SHP77 treated with DMSO at 0.1 percent for 48 hours (cell line): Measurements from ENCODE around the gene MED9.

Experiments used
- DNase-seq: peaks from one replicate; lab custom pipeline; 2025; lab: John Stamatoyannopoulos, UW

Gene MED9

GRCh38 chr17:17505151-17505550 is 28.4 kb downstream of the MED9 start:
- DNase-seq: no peak

- no peak for DNase-seq
Measured at GRCh38 chr17:17505610-17506171, 28.9 kb downstream of the MED9 start.

GRCh38 chr17:17506181-17506741 is 29.5 kb downstream of the MED9 start:
- no peak for DNase-seq

DNA sequence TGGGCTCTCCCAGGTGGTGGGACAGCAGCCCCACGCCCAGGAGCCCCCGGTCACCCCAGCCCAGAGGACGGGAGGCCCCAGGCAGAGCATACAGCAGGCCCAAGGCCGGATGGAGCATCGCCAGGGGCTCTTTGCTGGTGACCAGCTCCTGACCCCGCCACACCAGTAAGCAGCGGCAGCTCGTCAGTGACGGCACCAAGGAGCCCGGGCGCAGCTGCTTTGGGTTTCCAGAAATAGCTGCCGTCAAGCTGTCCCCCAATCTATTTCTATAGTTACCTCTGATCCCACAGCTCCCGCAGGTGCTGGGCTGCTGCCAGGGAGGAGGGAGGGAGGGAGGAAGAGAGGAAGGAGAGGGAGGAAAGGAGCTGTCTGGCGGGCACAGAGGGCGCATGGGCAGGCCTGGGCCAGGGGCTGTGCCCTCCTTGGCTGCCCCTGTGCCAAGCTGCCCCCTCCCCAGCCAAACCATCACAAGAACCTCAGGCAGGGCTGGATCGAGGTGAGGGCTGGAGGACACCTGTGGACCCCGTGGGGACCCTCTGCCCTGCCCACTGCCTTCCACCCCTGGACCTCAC is 30.2 kb downstream of the MED9 start:
- DNase-seq: peak; percentile 99

GRCh38 chr17:17507465-17508011 is 30.7 kb downstream of the MED9 start:
- no peak for DNase-seq

GRCh38 chr17:17508019-17508535 is 31.3 kb downstream of the MED9 start:
- DNase-seq: no peak

DNA sequence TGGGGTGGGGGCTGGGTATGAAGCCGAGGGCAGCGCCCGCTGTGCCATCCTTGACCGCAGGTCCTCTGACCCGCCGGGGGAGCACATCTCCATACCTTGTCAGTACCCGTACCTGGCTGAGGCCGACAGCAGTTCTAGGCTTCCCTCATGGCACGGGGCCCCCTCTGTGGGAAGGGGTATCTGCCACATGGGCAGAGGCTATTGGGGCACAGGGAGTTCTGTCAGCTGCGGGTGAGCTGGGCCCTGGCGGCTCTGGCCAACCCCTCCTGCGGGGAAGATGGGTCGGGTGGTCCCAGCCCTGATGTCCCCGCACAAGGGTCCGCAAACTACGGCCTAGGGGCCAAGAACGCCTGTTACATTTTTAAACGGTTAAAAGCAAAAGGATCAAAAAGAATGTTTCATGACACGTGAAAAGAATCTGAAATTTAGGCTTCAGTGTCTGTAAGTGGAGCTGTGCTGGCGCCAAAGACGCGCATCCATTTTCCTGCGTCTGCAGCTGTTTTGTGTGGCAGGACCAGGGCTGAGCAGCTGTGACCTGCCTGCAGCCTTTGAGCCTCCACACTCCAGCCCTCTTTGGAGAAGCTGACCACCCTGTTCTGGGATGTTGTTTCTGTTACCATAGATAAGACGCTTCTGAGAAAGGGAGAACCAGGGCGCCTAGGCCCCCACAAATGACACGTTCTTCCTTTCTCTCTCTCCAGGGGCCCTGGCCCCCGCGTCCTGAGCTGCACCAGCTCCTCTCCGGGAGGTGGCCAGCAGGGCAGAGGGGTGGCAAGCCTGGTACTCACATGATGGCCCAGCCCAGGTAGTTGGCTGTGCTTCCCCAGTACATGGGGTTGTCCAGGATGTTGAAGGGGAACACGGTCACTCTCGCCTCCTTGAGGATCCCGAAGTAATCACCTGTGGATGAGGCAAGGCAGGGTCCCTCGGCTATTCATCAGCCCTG is 32.1 kb downstream of the MED9 start:
- DNase-seq: no peak

DNA sequence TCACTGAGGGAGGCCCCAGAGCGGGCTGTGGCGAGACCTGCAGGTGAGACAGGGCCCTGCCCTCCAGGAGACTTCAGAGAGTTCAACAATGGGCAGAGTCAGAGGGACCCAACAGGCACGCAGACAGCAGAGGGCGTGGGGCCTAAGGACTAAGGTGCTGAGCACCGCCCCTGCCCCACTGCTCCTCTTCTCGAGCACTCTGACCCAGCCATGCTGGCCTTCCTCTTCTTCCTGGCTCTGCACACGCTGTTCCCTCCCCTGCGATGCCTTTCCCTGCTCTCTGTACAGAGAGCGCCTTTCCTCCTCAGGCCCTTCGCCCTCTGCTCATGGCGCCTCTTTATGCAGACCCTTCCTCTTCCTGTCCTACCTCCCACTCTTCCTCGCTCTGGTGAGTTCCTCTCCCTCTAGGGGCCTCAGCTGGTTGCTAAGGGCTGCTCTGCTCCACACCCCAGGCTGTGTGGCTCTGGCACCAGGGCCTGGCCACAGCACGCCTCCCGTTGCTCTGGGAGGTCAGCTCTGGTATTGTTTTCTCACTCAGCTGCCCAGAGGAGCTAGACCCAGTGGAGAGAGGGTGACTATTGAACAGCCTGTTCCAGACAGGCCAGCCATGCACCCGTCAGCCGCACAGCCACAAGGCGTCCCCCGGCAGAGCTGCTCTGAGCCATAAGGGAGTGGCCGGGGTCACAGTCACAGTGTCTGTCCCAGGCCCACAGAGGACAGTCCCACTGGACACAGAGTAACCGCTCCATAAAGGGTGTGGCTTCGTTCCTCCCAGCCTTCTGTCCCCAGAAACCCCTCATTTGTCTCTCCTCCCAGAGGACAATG is 33.0 kb downstream of the MED9 start:
- no peak for DNase-seq

DNA sequence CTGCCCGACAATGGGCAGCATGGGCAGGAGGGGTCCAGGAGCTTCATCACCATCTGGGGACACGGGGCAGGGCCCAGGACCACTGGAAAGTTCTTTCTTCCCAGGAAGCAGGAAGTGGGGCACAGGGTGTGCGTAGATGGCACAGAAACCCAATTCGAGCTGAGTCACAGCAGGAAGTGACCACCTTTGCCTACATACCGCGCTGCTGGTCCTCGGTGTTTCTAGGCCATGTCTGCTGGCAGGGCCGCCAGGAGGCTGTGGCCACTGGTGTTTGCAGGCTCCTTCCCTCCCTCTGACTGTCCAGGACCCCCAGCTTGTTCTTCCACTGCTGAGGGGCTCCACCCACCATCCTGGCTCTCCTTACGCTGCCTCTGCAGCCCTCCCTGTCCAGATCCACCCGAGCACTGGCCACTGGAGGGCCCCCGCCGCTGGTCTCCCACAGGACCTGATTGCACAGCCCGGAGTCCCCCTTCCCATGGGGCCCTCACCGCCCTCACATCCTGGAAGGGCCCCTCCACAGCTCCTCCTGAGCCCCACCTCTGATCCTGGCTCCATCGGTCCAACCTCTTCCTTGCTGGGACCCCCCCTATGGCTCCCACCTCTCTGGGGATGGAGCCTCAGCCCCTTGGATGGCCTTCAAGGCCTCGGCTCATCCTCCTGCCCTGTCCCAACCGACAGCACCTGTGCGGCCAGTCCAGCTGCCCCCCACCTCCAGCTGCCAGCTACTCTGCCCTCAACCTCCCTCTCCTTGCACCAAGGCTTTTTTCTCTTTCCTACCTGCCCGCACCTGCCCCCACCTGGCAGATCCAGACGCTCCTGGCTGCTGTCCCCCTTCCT is 33.9 kb downstream of the MED9 start:
- DNase-seq: no peak

GRCh38 chr17:17511293-17511741 is 34.5 kb downstream of the MED9 start:
- no peak for DNase-seq

DNA sequence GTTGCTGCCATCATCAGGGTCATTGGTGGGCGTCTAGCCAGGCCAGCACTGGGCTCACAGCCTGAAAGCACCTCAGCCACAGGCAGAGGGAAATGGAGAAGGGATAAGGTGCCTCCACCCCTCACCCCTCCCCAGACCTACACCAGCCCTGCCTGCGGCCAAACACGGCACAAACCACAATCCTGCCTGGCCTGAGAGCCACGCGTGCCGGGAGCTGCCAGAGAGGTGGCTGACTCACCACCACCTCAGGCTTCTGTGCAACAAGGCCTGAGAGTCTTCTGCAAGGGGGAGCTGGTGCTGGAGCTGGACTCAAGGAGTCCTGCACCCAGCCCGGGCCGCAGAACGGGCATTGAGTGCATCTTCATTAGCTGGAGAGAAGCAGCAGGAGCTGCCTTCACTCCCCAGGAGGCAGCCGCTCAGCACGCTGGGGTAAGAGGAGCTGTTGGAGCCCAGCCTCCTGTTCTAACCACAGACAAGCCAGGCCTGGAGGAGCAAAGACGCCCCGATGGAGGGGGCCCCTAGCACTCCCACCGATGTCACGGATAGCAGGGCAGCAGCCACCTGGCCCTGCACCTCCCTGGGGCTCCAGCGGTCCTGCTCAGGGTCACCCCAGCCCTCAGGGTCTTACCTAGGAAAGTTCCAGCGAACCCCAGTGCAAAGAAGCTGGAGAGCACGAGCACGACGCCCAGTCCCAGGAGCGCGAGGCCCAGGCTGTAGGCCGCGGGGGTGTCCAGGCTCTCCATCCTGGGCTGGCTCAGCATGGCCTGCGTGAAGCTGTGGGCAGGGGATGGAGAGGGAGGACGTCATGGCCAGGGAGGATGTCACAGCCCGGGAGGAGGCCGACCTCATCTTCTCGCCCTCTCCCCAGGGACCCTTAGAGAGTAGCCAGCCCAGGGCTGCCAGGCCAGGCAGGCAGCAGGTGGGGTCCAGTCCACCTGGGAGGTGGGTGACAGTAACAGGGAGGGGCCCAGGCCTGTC is 35.4 kb downstream of the MED9 start:
- DNase-seq: no peak

- no peak for DNase-seq
Measured at GRCh38 chr17:17512866-17513265, 36.1 kb downstream of the MED9 start.

- no peak for DNase-seq
Measured at GRCh38 chr17:17513626-17514025, 36.8 kb downstream of the MED9 start.

DNA sequence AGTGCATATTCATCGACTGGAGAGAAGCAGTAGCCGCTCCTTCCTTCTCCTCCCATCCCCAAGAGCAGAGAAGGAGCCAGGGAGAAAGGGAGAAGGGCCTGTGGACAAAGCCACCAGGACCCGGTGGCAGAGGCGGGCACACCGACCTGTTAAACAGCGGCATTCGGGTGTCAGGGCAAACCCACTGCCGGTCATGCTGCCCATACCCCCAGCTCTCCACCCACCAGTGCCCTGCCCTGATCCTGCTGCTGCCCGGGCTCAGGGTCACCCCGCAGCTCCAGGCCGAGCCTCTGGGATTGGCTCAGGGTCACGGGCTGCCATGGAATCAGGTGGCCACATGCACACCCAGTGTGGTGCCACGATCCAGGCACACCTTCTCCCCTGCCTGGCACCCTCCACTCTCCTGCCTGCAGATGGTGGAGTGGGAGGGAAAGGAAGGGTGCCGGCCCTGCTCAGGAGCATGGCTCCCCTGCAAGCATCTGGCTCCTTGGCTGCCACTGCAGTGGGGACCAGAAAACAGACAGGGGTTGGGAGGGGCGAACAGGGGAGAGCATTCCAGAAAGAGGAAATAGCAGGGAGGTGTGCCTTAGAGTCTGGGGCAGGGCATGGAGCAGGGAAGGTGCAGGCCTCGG is 37.7 kb downstream of the MED9 start:
- no peak for DNase-seq

- peak; percentile 70 for DNase-seq
Measured at GRCh38 chr17:17514993-17515933, 38.5 kb downstream of the MED9 start.

GRCh38 chr17:17515934-17516930 is 39.4 kb downstream of the MED9 start:
- peak; percentile 98 for DNase-seq
